Mesenchymal stem cell (in vitro differentiated cells and primary cell): ENCODE measurements around the gene PDE6B.

Experiments
- DNase-seq: peaks from one replicate; pipeline ENCODE4 v3.0.0-alpha.2; 2013
- H2AFZ ChIP-seq: one replicate; pipeline ENCODE4 v1.6.1; 2013; ENCODE audit warnings: low read depth, mild to moderate bottlenecking, control low read depth, inconsistent platforms, low read length, moderate library complexity
- H2AK5ac ChIP-seq: 2 replicates; pipeline ENCODE4 v1.6.1; 2013; ENCODE audit warnings: low read length, moderate library complexity, mild to moderate bottlenecking, inconsistent platforms; ENCODE audit not compliant: severe bottlenecking
- H2BK120ac ChIP-seq: one replicate; pipeline ENCODE4 v1.6.1; 2013; ENCODE audit warnings: low read depth, mild to moderate bottlenecking, inconsistent platforms, low read length, moderate library complexity
- H2BK12ac ChIP-seq, 2 experiments: one replicate each; pipeline ENCODE4 v1.6.1; 2013; ENCODE audit warnings: inconsistent platforms in 2 of 2, low read length in 2 of 2, mild to moderate bottlenecking in 2 of 2, moderate library complexity in 2 of 2, control low read depth in 1 of 2
- H2BK15ac ChIP-seq: one replicate; pipeline ENCODE4 v1.6.1; 2013; ENCODE audit warnings: mild to moderate bottlenecking, low read depth, inconsistent platforms; ENCODE audit not compliant: poor library complexity, severe bottlenecking
- H2BK5ac ChIP-seq: 2 replicates; pipeline ENCODE4 v1.6.1; 2013; ENCODE audit warnings: low read depth, mild to moderate bottlenecking, low read length, control low read depth, inconsistent platforms; ENCODE audit not compliant: poor library complexity, severe bottlenecking
- H3K14ac ChIP-seq, 2 experiments: one replicate each; pipeline ENCODE4 v1.6.1; 2013; ENCODE audit warnings: inconsistent platforms in 2 of 2, low read length in 2 of 2, control low read depth in 1 of 2, mild to moderate bottlenecking in 1 of 2, moderate library complexity in 1 of 2
- H3K18ac ChIP-seq, 2 experiments: one replicate each; pipeline ENCODE4 v1.6.1; 2013; ENCODE audit warnings: inconsistent platforms in 2 of 2, low read length in 2 of 2, control low read depth in 1 of 2, low read depth in 1 of 2, mild to moderate bottlenecking in 1 of 2
- H3K23ac ChIP-seq, 2 experiments: one replicate each; pipeline ENCODE4 v1.6.1; 2013; ENCODE audit warnings: inconsistent platforms in 2 of 2, low read length in 2 of 2, mild to moderate bottlenecking in 2 of 2, moderate library complexity in 2 of 2, control low read depth in 1 of 2
- H3K27ac ChIP-seq: 2 replicates; pipeline ENCODE4 v1.5.1; 2013; ENCODE audit warnings: mild to moderate bottlenecking, moderate library complexity, low read length, control low read depth, inconsistent platforms; ENCODE audit not compliant: poor library complexity, severe bottlenecking
- H3K27me3 ChIP-seq, 2 experiments: 2 replicates each; pipeline versions ENCODE4 v1.6.1 to v1.7.0; 2013; ENCODE audit warnings: low read length in 2 of 2, mild to moderate bottlenecking in 2 of 2, moderate library complexity in 2 of 2, control low read depth in 1 of 2, inconsistent platforms in 1 of 2; ENCODE audit not compliant: control insufficient read depth in 1 of 2, insufficient read depth in 1 of 2
- H3K36me3 ChIP-seq, 2 experiments: 2 replicates each; pipeline versions ENCODE4 v1.6.1 to v1.7.0; 2013; ENCODE audit warnings: low read length in 2 of 2, control low read depth in 1 of 2, inconsistent platforms in 1 of 2, low read depth in 1 of 2, mild to moderate bottlenecking in 1 of 2; ENCODE audit not compliant: insufficient read depth in 2 of 2, control insufficient read depth in 1 of 2
- H3K4ac ChIP-seq, 2 experiments: one replicate each; pipeline ENCODE4 v1.6.1; 2013; ENCODE audit warnings: inconsistent platforms in 2 of 2, low read length in 2 of 2, mild to moderate bottlenecking in 2 of 2, moderate library complexity in 2 of 2, control low read depth in 1 of 2, low read depth in 1 of 2
- H3K4me1 ChIP-seq: 2 replicates; pipeline ENCODE4 v1.6.1; 2013; ENCODE audit warnings: low read depth, low read length, control low read depth; ENCODE audit not compliant: control insufficient read depth, insufficient read depth
- H3K4me2 ChIP-seq: 2 replicates; pipeline ENCODE4 v1.6.1; 2013; ENCODE audit warnings: low read length, mild to moderate bottlenecking, inconsistent platforms; ENCODE audit not compliant: poor library complexity, severe bottlenecking
- H3K4me3 ChIP-seq, 2 experiments: 2 replicates each; pipeline versions ENCODE4 v1.5.1 to v1.7.0; 2013; ENCODE audit warnings: low read length in 2 of 2, mild to moderate bottlenecking in 2 of 2, control low read depth in 1 of 2, low read depth in 1 of 2; ENCODE audit not compliant: insufficient read depth in 1 of 2
- H3K79me1 ChIP-seq: replicated peaks from 2 replicates; pipeline ENCODE4 v1.6.1; 2013; ENCODE audit warnings: mild to moderate bottlenecking, control low read depth, low read length, inconsistent platforms; ENCODE audit not compliant: poor library complexity, severe bottlenecking
- H3K9ac ChIP-seq: 2 replicates; pipeline ENCODE4 v1.7.0; 2013; ENCODE audit warnings: mild to moderate bottlenecking, low read length, moderate library complexity
- H3K9me3 ChIP-seq: 2 replicates; pipeline ENCODE4 v1.7.0; 2013; ENCODE audit warnings: mild to moderate bottlenecking, low read length; ENCODE audit not compliant: control insufficient read depth
- H4K8ac ChIP-seq: one replicate; pipeline ENCODE4 v1.6.1; 2013; ENCODE audit warnings: inconsistent platforms, mild to moderate bottlenecking, low read length, moderate library complexity
- H4K91ac ChIP-seq: one replicate; pipeline ENCODE4 v1.6.1; 2013; ENCODE audit warnings: mild to moderate bottlenecking, low read length, inconsistent platforms
- WGBS: methylation state at CpG from one replicate; pipeline ENCODE4 v1.1.7; 2013; ENCODE audit warnings: mixed read lengths; 5-methylcytosine and 5-hydroxymethylcytosine counted together

PDE6B gene

DNA sequence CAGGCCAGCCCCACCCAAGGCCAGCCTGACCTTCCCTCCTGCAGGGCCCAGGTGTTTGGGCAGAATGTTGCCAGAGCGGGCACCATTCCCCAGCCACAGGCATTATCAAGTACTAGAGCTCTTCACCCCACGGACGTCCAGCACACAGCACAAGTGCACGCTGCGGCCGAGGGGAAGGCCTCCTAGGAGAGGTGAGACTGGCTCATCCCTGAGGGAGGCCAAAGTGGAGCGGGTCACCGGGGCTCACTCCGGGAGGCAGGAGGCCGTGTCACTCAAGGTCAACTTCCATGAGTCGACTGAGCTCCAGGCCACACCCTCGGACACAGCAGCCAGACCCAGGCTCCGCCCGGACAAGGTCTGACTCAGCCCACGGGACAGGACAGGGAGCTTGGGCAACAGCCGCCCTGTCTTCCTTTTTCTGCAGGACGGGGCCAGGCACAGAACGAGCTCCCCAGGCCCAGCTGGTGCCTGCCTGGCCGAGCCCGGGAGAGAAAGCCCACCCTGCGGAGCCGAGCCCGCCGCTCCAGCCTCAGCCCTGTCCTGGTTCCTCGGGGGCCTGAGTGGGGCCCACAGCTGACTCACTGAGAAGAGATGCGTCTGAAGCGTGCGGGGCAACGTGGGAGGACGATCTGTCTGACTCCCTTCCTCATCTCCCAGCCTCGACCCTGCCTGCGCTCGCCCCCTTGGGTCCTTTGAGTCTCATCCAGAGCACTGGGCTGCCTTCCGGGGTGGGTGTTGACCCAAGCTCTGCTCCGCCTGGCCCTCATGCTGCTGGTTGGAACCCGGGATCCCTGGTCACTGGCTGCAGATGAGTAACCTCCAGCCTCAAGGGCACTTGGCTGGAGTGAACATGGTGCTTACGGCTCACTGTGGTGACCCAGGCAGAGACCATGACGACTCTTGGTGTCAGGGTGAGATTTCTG lies 61.9 kb downstream of the PDE6B start:
- DNase-seq = peak; percentile 94

DNA sequence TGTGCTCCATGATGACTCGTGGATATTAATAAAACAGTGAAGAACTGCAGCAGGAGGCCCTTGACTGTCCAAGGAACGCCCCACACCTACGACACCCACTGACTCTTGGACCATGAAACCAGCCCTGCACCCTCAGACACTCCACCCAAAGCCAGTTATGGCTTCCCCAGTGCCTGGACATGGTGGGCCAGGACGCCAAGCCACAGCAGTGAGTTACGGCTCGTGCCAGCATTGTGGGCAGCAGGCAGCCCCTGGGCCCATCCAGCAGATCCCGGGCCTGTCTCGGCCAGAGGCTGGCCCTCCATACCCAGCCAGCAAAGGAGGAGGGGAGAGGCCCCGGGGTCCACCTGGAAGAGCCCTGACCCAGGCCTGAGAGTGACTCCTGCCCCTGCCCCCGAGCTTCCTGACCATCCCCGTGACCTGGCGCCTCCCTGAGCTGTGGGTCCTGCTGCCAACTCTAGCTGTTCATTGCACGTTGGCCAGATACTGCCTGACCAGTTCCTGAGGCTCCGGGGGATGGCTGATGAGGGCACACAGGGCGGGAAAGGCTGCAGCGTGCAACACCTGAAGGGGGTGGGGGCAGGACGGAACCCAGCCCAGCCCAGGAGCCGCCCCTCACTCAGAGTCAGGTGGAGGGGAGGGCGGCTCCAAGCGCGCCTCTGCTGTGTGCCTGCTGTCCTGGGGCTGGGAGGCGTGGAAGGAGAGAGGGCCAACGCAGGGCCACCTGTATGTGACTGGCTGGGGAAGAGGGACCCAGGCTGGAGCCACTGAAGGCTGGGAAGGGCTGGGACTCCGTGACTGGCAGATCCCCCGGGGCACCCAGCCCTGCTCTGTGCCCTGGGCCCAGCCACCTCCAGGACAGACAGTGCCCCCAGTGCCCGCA lies 62.8 kb downstream of the PDE6B start:
- peak overlapping the region; percentile 88 for H3K9ac ChIP-seq
- peak overlapping the region in 1 of 2 experiments; percentile 93 for H3K14ac ChIP-seq
- H3K27me3 ChIP-seq = peaks cover 0 to 3% of the 10 kb centered on the region in 2 experiments
- peak overlapping the region; percentile 55 to 83 for H3K4me3 ChIP-seq
- WGBS = 84% methylated on average over 24 of the region's 26 CpGs
- H3K4ac ChIP-seq = peak overlapping the region; percentile 5 to 82
- no peak overlapping the region for H2BK5ac ChIP-seq
- DNase-seq = no peak
- peak overlapping the region in 1 of 2 experiments; percentile 17 for H3K23ac ChIP-seq
- H4K8ac ChIP-seq = peak overlapping the region; percentile 99
- H2BK12ac ChIP-seq = peak overlapping the region; percentile 23 to 26
- no peak overlapping the region for H2AFZ ChIP-seq
- H2BK15ac ChIP-seq = peak overlapping the region; percentile 56
- no peak overlapping the region for H3K27ac ChIP-seq
- H3K79me1 ChIP-seq = peaks cover 2% of the 10 kb centered on the region
- H3K18ac ChIP-seq = peak overlapping the region; percentile 23 to 86
- peak overlapping the region; percentile 92 for H4K91ac ChIP-seq
- H2AK5ac ChIP-seq = no peak overlapping the region
- H2BK120ac ChIP-seq = peak overlapping the region; percentile 46
- H3K36me3 ChIP-seq = peaks cover 7 to 11% of the 10 kb centered on the region in 2 experiments
- H3K4me1 ChIP-seq = peaks cover 49% of the 10 kb centered on the region
- peak overlapping the region; percentile 66 for H3K4me2 ChIP-seq
- no peaks in the 10 kb centered on the region for H3K9me3 ChIP-seq

More for the DNA sequence above, 61.9 kb downstream of the PDE6B start:
- peaks cover 50% of the 10 kb centered on the region for H3K4me1 ChIP-seq
- H4K91ac ChIP-seq = peak overlapping the region; percentile 92
- H2BK15ac ChIP-seq = peak overlapping the region; percentile 44
- H2BK12ac ChIP-seq = peak overlapping the region; percentile 69 to 99
- peak overlapping the region in 1 of 2 experiments; percentile 79 for H3K14ac ChIP-seq
- peak overlapping the region; percentile 29 to 50 for H3K4ac ChIP-seq
- H4K8ac ChIP-seq = peak overlapping the region; percentile 94
- H3K4me3 ChIP-seq = peak overlapping the region in 1 of 2 experiments; percentile 83
- peaks cover 15 to 16% of the 10 kb centered on the region in 2 experiments for H3K36me3 ChIP-seq
- peak overlapping the region; percentile 2 for H2BK120ac ChIP-seq
- peak overlapping the region; percentile 51 for H2AFZ ChIP-seq
- H3K4me2 ChIP-seq = peak overlapping the region; percentile 57
- H3K9ac ChIP-seq = peak overlapping the region; percentile 88
- no peaks in the 10 kb centered on the region for H3K27me3 ChIP-seq
- H2BK5ac ChIP-seq = no peak overlapping the region
- H3K18ac ChIP-seq = peak overlapping the region; percentile 35 to 77
- 40% methylated on average over 38 of the region's 38 CpGs for WGBS
- no peak overlapping the region for H2AK5ac ChIP-seq
- peaks cover 2% of the 10 kb centered on the region for H3K79me1 ChIP-seq
- H3K23ac ChIP-seq = no peak overlapping the region
- H3K9me3 ChIP-seq = no peaks in the 10 kb centered on the region
- peak overlapping the region; percentile 7 for H3K27ac ChIP-seq

DNA sequence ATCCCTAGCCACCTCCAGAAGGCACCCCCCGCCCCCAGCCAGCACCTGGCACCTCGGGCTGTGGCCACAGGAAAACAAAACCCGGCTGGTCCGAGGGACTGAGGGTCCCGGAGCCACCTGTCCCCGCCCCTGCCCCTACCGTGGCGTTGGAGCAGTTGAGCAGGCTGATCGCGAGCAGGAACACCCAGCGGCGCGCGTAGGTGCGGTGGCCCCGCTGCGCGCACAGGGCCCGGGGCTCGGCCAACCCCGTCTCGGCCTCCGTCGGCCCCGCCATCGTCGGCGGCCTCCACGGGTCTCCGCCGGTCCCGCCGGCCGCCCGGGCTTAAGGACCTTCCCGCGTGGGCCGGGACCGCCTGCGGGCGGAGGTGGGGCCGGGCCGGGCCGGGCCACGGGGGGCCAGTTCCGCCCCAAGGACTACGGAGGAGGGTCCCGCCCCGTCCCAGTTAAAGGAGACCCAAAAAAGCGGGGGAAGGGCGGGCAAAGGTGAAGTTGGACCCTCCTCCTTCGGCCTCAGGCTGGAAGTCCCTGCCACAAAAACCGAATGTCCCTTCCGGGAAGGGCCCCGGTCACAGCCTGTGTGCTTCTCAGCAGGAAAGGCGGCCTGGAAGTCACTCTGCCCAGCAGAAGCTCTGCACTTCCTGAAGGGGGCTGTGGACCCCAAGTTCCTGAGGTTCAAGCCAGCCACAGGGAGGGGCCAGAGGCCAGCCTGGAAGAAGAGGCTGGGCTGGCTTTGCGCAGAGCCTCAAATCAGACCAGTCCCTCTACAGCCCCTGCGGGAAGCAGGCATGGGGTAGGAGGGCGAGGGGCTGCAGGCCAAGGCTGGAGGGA lies 63.7 kb downstream of the PDE6B start, which contains the start of gene SLC49A3:
Gene SLC49A3, minus strand, starts transcription at position 298 of the 828 bp plus-strand sequence. Its CDS starts 24 bp downstream, at position 274.
- Histone ChIP-seq H4K91ac (peak within 1 kb of the TSS; percentile 92), H4K8ac (peak within 1 kb of the TSS; percentile 99), H3K9ac (peak within 1 kb of the TSS; percentile 88), H3K27ac (no peak within 1 kb of the TSS), H3K23ac (peak within 1 kb of the TSS in 1 of 2 experiments; percentile 17), H3K4ac (peak within 1 kb of the TSS; percentile 5 to 82), H3K14ac (peak within 1 kb of the TSS in 1 of 2 experiments; percentile 93), H2BK12ac (peak within 1 kb of the TSS; percentile 22 to 76), H3K4me2 (peak within 1 kb of the TSS; percentile 66), H3K4me1 (peaks cover 42% of the 10 kb centered on the region), H3K79me1 (peaks cover 2% of the 10 kb centered on the region), H2BK5ac (no peak within 1 kb of the TSS), H3K18ac (peak within 1 kb of the TSS; percentile 23 to 86), H2BK15ac (peak within 1 kb of the TSS; percentile 56), H3K4me3 (peak within 1 kb of the TSS; percentile 55 to 83), H2AK5ac (no peak within 1 kb of the TSS), H3K27me3 (peaks cover 3 to 6% of the 10 kb centered on the region in 2 experiments), H2BK120ac (peak within 1 kb of the TSS; percentile 77), H2AFZ (peak within 1 kb of the TSS; percentile 72), H3K36me3 (peaks cover 7 to 11% of the 10 kb centered on the region in 2 experiments), H3K9me3 (no peaks in the 10 kb centered on the region)
- 15% methylated on average over 54 of the region's 59 CpGs for whole genome bisulfite sequencing
- DNase-seq = no peak
